ENCODE measurements around the gene PRIMA1. TPM values are rescaled to one million over a fixed set of nuclear protein-coding genes. Genes with fewer than 3 reads are reported as not detected.

Gene PRIMA1
- total and polyA plus RNA-seq, 8 donors = 1.2 to 9.9 (median 4.9) TPM

DNA sequence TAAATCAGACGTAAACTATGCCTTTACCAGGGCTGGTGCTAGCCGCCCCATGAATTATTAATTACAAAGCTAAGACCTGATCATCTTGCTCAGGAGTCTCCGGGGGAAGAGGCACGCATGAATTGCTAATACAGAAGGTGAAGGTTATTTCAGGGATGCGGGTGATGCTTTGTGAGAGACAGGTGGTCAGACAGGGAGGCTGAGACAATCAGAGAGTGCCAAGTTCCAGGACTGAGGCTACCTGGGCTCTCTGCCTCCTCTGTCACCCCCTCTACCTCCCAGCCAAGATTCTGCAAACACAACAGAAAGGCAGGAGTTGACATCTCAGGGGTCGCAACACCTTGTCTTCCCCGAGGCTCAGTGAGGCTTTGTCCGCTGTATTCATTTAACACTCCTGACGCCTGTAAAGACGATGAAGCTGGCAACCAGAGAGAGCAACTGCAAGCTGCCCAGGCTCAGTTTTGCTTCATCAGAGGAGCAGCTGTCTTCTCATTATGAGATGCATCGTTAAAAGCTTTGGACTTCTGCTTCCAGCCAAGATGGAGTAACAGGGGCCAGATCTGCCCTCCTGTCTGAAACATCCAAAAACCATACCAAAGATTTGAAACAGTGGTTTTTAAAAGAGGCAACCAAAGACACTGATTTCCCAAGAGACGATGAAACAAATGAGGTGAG is 46.6 kb downstream of the PRIMA1 start:
- Histone ChIP-seq H3K4me1 (peaks cover 0 to 7% (median 0%) of the 10 kb centered on the region in 4 donors), H3K4me3 (no peak overlapping the region), H3K27ac (no peak overlapping the region), H3K9me3 (no peaks in the 10 kb centered on the region), H3K27me3 (peaks cover 0 to 19% (median 0%) of the 10 kb centered on the region in 3 donors), H3K36me3 (no peaks in the 10 kb centered on the region)
- intact Hi-C loops (cut with DNase I; ENCODE audit: low total_unique reads) = no loop called here
- DNase-seq = no peak
- TF ChIP-seq EP300 (IDR thresholded peaks at IDR 0.05) = no peak
- TF ChIP-seq, protein P1, sequence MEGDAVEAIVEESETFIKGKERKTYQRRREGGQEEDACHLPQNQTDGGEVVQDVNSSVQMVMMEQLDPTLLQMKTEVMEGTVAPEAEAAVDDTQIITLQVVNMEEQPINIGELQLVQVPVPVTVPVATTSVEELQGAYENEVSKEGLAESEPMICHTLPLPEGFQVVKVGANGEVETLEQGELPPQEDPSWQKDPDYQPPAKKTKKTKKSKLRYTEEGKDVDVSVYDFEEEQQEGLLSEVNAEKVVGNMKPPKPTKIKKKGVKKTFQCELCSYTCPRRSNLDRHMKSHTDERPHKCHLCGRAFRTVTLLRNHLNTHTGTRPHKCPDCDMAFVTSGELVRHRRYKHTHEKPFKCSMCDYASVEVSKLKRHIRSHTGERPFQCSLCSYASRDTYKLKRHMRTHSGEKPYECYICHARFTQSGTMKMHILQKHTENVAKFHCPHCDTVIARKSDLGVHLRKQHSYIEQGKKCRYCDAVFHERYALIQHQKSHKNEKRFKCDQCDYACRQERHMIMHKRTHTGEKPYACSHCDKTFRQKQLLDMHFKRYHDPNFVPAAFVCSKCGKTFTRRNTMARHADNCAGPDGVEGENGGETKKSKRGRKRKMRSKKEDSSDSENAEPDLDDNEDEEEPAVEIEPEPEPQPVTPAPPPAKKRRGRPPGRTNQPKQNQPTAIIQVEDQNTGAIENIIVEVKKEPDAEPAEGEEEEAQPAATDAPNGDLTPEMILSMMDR (IDR thresholded peaks at IDR 0.05) = no peak
- 89 to 93% (median 91%) methylated on average over 12 of the region's 12 CpGs for WGBS, 5 donors

DNA sequence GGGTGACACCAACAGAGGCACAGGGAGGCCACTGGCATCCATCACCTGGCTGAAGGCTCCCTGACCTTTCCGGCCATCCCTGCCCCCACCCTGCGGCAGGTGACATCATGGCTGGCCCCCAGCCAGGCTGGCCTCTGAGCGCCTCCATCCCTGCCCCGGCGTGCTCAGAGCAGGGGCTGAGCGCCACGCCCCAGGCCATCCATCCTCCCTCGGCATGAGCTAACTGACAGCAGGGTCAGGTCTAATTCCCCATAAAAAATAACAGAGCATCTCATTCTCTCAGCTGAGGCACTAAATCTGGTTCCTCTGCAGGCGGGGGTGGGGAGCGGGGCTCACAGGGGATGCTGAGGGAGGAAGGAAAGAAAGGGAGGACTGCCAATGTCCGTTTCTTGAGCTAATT is 50.7 kb downstream of the PRIMA1 start:
- WGBS, 5 donors = 68 to 89% (median 80%) methylated on average over 6 to 11 of the region's 11 CpGs
- TF ChIP-seq, protein P1 (IDR thresholded peaks at IDR 0.05) = no peak

DNA sequence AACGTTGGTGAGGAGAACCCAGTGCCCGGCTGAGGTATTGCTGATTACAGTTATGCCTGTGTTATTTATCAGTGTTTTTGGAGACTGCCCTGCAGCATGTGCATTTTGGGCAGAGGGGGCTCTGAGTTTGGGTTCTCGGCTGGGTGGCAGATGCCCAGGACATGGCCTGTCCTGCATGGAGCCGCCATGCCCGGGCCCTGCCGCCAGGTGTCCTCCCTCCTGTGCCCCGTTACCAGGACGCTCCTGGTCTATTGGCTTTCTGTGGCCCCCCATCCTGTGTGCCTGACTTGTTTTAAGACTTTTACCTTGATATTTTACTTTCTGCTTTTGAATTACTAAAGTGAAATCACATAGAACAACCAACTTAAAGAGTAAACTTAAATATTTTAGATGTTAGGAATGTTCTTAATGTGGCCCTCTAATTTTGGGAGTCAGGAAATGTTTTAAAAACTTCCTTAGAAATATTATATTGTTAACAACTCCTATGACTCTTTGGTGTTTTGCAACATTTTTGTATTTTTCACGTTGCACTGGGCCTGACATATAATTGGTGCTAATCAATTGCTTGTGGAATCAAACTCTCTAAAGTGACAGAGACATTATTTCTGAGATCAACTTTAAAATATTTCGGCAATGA is 51.8 kb downstream of the PRIMA1 start:
- Histone ChIP-seq H3K27ac (no peak overlapping the region), H3K27me3 (peaks cover 0 to 5% (median 0%) of the 10 kb centered on the region in 3 donors), H3K4me1 (peaks cover 0 to 9% (median 4%) of the 10 kb centered on the region in 4 donors), H3K36me3 (peaks cover 0 to 8% (median 3%) of the 10 kb centered on the region in 4 donors), H3K4me3 (no peak overlapping the region), H3K9me3 (no peaks in the 10 kb centered on the region)
- TF ChIP-seq POLR2A (IDR thresholded peaks at IDR 0.05) = no peak
- TF ChIP-seq, protein P1 (IDR thresholded peaks at IDR 0.05) = peak in 4 of 7 experiments; percentile 33 to 61 (median 38)
- WGBS, 5 donors = 60 to 82% (median 65%) methylated on average over 10 of the region's 10 CpGs
- intact Hi-C loops (cut with DNase I; ENCODE audit: low total_unique reads) = no loop called here
- DNase-seq = peak in 1 of 2 donors; percentile 41

More for the DNA sequence above, 50.7 kb downstream of the PRIMA1 start:
- H3K36me3 ChIP-seq = peaks cover 0 to 8% (median 3%) of the 10 kb centered on the region in 4 donors
- no peak overlapping the region for H3K4me3 ChIP-seq
- intact Hi-C loops (cut with DNase I; ENCODE audit: low total_unique reads) = no loop called here
- peaks cover 0 to 11% (median 5%) of the 10 kb centered on the region in 4 donors for H3K4me1 ChIP-seq
- no peaks in the 10 kb centered on the region for H3K9me3 ChIP-seq
- peaks cover 0 to 5% (median 0%) of the 10 kb centered on the region in 3 donors for H3K27me3 ChIP-seq
- peak in 1 of 2 donors; percentile 59 for DNase-seq
- H3K27ac ChIP-seq = no peak overlapping the region

DNA sequence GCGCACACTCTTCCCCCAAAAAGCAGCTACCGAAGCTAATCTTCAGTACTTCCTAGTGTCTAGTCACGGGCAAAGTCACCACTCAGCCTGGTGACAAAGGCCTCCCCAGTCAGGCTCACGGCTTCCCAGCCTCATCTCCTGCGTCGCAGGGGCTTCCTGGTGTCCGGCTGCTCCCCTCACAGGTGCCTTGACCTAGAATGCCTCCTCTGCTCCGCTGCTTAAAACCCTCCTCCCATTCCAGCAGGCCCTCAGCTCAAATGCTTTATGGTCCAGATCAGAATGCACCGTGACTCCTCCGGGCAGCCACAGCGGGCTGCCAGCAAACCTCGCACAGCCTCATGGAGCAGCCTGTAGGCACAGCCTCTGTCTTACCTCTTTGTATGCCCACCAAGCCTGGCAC is 53.1 kb downstream of the PRIMA1 start:
- intact Hi-C loops (cut with DNase I; ENCODE audit: low total_unique reads) = no loop called here
- Histone ChIP-seq H3K27ac (no peak overlapping the region), H3K4me1 (peaks cover 0 to 9% (median 4%) of the 10 kb centered on the region in 4 donors), H3K9me3 (no peaks in the 10 kb centered on the region), H3K36me3 (peaks cover 0 to 8% (median 4%) of the 10 kb centered on the region in 4 donors), H3K4me3 (no peak overlapping the region), H3K27me3 (peaks cover 0 to 5% (median 0%) of the 10 kb centered on the region in 3 donors)
- DNase-seq = no peak
- 92 to 95% (median 94%) methylated on average over 12 of the region's 12 CpGs for WGBS, 5 donors
- TF ChIP-seq, protein P1 (IDR thresholded peaks at IDR 0.05) = no peak
- TF ChIP-seq POLR2AphosphoS5 (IDR thresholded peaks at IDR 0.05) = no peak
- TF ChIP-seq POLR2A (IDR thresholded peaks at IDR 0.05) = no peak
- no peak for TF ChIP-seq EP300 (IDR thresholded peaks at IDR 0.05)

All from stomach (tissue), 9 donors.